Right lobe of liver (tissue), 4 donors: ENCODE results near the gene PDGFB.

ENCODE experiments used
- CTCF ChIP-seq, 4 donors: fragments of 200-600 bp in 3 of 4; fragments of 450-650 bp in 1 of 4; IDR thresholded peaks; one replicate each; pipeline versions ENCODE4 v1.5.1 to v1.8.0; 2016 to 2022; ENCODE audit warnings: antibody characterized with exemption in 4 of 4, mild to moderate bottlenecking in 2 of 4
- POLR2A ChIP-seq: fragments of 450-650 bp; IDR thresholded peaks from one replicate; pipeline ENCODE4 v1.6.1; 2017; ENCODE audit warnings: antibody characterized with exemption, mild to moderate bottlenecking
- donor health status: DM: no; HTN: no; CAD: no.
- donor health status: DM: no; HTN: no; CAD: no.
- donor health status: DM: no; HTN: yes; CAD: no.

GRCh38 chr22:39206491-39206890, 38.3 kb downstream of the PDGFB start:
- TF ChIP-seq POLR2A (no peak), CTCF (IDR thresholded peaks at IDR 0.05) (no peak)
